K562 (cell line): ENCODE measurements around the gene RAB31. TPM values are rescaled to one million over a fixed set of nuclear protein-coding genes. Genes with fewer than 3 reads are reported as not detected.

Experiments used
- CLOCK ChIP-seq: fragments of 250-450 bp; sonication (Bioruptor Pico); IDR thresholded peaks from 2 replicates; pipeline ENCODE4 v1.4.0; 2020; ENCODE audit warnings: mild to moderate bottlenecking, moderate library complexity, borderline replicate concordance
- CREM ChIP-seq: IDR thresholded peaks from 2 replicates; pipeline ENCODE4 v1.6.1; 2014; ENCODE audit warnings: antibody characterized with exemption, low read depth
- DPF2 ChIP-seq: fragments of 450-650 bp; IDR thresholded peaks from 2 replicates; pipeline ENCODE4 v1.6.1; 2016
- ESRRA ChIP-seq: fragments of 450-650 bp; IDR thresholded peaks from 2 replicates; pipeline ENCODE4 v1.6.1; 2014; ENCODE audit warnings: low read depth, mild to moderate bottlenecking, moderate library complexity, borderline replicate concordance
- FOXO4 ChIP-seq: fragments of 450-650 bp; formaldehyde crosslinking; IDR thresholded peaks from 2 replicates; pipeline ENCODE4 v1.4.0; 2020; ENCODE audit warnings: mild to moderate bottlenecking, moderate library complexity
- HOMEZ ChIP-seq: fragments of 250-450 bp; sonication (Bioruptor Pico); IDR thresholded peaks from 2 replicates; pipeline ENCODE4 v1.4.0; 2020; ENCODE audit warnings: mild to moderate bottlenecking, moderate library complexity
- MAFF ChIP-seq: IDR thresholded peaks from 2 replicates; pipeline ENCODE4 v1.6.1; 2012; ENCODE audit warnings: low read length, improper control_type of control experiment
- NCOR1 ChIP-seq: fragments of 450-650 bp; IDR thresholded peaks from 2 replicates; pipeline ENCODE4 v1.6.1; 2016; ENCODE audit warnings: mild to moderate bottlenecking, moderate library complexity
- NR0B1 ChIP-seq: fragments of 450-650 bp; IDR thresholded peaks from one replicate; pipeline ENCODE4 v1.6.1; 2018; ENCODE audit warnings: mild to moderate bottlenecking, moderate library complexity; ENCODE audit not compliant: partially characterized antibody
- NR4A1 ChIP-seq, 2 experiments: fragments of 250-450 bp in 1 of 2; fragments of 450-650 bp in 1 of 2; sonication (Bioruptor Pico) in 1 of 2; IDR thresholded peaks; 2 replicates each; pipeline versions ENCODE4 v1.4.0 to v1.6.1; 2016 to 2020; ENCODE audit warnings: mild to moderate bottlenecking in 2 of 2, missing compliant biosample characterization in 1 of 2, missing genetic modification characterization in 1 of 2, moderate library complexity in 1 of 2
- NUFIP1 ChIP-seq: fragments of 450-650 bp; IDR thresholded peaks from 2 replicates; pipeline ENCODE4 v1.6.1; 2018; ENCODE audit not compliant: partially characterized antibody
- SP2 ChIP-seq: IDR thresholded peaks from 2 replicates; pipeline ENCODE4 v1.6.1; 2011; ENCODE audit warnings: mild to moderate bottlenecking, low read depth, low read length, moderate library complexity; ENCODE audit not compliant: poor library complexity, severe bottlenecking; ENCODE audit errors: extremely low read depth
- ZNF121 ChIP-seq: sonication (generic); formaldehyde crosslinking; conservative IDR thresholded peaks from 2 replicates; pipeline ENCODE4 v1.8.0; 2022; ENCODE audit warnings: missing genetic modification reagents
- ZNF134 ChIP-seq: fragments of 250-450 bp; sonication (Bioruptor Pico); conservative IDR thresholded peaks from 2 replicates; pipeline ENCODE4 v1.4.0; 2020
- ZNF23 ChIP-seq: fragments of 250-450 bp; sonication (Bioruptor Pico); IDR thresholded peaks from 2 replicates; pipeline ENCODE4 v1.4.0; 2020; ENCODE audit warnings: mild to moderate bottlenecking
- polyA plus RNA-seq, 8 experiments: library from polyadenylated mRNA; depleted of rRNA in 4 of 8; stranded (reverse) in 5 of 8; unstranded in 3 of 8; fragments of >200 nt; fragmentation: Nextera tagmentation in 2 of 8; fragmentation: Illumina TruSeq in 1 of 8; extraction: Ambion mirVana in 2 of 8; extraction: Trizol in 1 of 8; gene quantifications; 2 replicates each; pipeline versions ENCODE4 v1.2.1 to v1.2.3, GENCODE V29; 2011 to 2014; ENCODE audit warnings: inconsistent platforms in 1 of 8, missing spikeins in 1 of 8
- total RNA-seq, 7 experiments: library from RNA; depleted of rRNA in 6 of 7; stranded (reverse); fragments of >200 nt in 6 of 7; fragmentation: Illumina TruSeq in 2 of 7; extraction: Trizol in 2 of 7; gene quantifications; 2 replicates each; pipeline versions ENCODE4 v1.2.1 to v1.2.3, GENCODE V29; 2011 to 2021; ENCODE audit warnings: low replicate concordance in 1 of 7
- TF ChIP-seq, protein P1 (sequence below): fragments of 250-450 bp; sonication (Bioruptor Pico); IDR thresholded peaks from 2 replicates; pipeline ENCODE4 v1.5.0; 2021
- TF ChIP-seq, protein P2 (sequence below): fragments of 450-650 bp; conservative IDR thresholded peaks from 2 replicates; pipeline ENCODE4 v1.6.1; 2016; ENCODE audit warnings: missing genetic modification characterization, low read depth, mild to moderate bottlenecking, missing compliant biosample characterization, moderate library complexity

RAB31 gene
- total and polyA plus RNA-seq, 9 of the 15 experiments (the other 6 are each of a cell fraction or from before 2014, with no cell fraction given), result 20.7 to 70.4 (median 41.3) TPM

GRCh38 chr18:9758624-9759075 lies 50.5 kb downstream of the RAB31 start (continued):
- TF ChIP-seq FOXO4 (CRISPR knock-in tag) (0 out of 2 replicates have a peak, but pooled peaks have one; percentile 3), ZNF23 (CRISPR knock-in tag) (no peak), HOMEZ (CRISPR knock-in tag) (peak; percentile 71; the same call in 1 of the 2 replicates), NR0B1 (no peak), CLOCK (0 out of 2 replicates have a peak, but pooled peaks have one; percentile 10), SP2 (no peak), NUFIP1 (no peak), MAFF (peak; percentile 18; the same call in 1 of the 2 replicates), ESRRA (peak; percentile 37; the same call in 1 of the 2 replicates), DPF2 (0 out of 2 replicates have a peak, but pooled peaks have one; percentile 28), NCOR1 (0 out of 2 replicates have a peak, but pooled peaks have one; percentile 11), NR4A1 (CRISPR knock-in tag; IDR thresholded peaks at IDR 0.05) (no peak; the same call in 1 of the 2 replicates), NR4A1 (tag; IDR thresholded peaks at IDR 0.05) (peak; percentile 47; the same call in 1 of the 2 replicates), ZNF134 (CRISPR knock-in tag) (peak; percentile 53; the same call in 1 of the 2 replicates), ZNF121 (CRISPR knock-in tag) (no peak), CREM (0 out of 2 replicates have a peak, but pooled peaks have one; percentile 44)
- TF ChIP-seq, protein P1, sequence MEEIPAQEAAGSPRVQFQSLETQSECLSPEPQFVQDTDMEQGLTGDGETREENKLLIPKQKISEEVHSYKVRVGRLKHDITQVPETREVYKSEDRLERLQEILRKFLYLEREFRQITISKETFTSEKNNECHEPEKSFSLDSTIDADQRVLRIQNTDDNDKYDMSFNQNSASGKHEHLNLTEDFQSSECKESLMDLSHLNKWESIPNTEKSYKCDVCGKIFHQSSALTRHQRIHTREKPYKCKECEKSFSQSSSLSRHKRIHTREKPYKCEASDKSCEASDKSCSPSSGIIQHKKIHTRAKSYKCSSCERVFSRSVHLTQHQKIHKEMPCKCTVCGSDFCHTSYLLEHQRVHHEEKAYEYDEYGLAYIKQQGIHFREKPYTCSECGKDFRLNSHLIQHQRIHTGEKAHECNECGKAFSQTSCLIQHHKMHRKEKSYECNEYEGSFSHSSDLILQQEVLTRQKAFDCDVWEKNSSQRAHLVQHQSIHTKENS, result no peak
- TF ChIP-seq, protein P2, sequence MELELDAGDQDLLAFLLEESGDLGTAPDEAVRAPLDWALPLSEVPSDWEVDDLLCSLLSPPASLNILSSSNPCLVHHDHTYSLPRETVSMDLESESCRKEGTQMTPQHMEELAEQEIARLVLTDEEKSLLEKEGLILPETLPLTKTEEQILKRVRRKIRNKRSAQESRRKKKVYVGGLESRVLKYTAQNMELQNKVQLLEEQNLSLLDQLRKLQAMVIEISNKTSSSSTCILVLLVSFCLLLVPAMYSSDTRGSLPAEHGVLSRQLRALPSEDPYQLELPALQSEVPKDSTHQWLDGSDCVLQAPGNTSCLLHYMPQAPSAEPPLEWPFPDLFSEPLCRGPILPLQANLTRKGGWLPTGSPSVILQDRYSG, result peak; percentile 61; the same call in 1 of the 2 replicates
